Measurements from ENCODE around the gene RSL24D1. TPM values are rescaled to one million over a fixed set of nuclear protein-coding genes. Genes with fewer than 3 reads are reported as not detected.

Gene RSL24D1
- total and polyA plus RNA-seq, 2 of the 13 experiments (the other 11 are each of a cell fraction or from before 2014, with no cell fraction given): 58.8 to 100.0 TPM

GRCh38 chr15:55221090-55222011 is 24.6 kb upstream of the RSL24D1 start (continued):
- no peak for TF ChIP-seq MLXIP (CRISPR knock-in tag; IDR thresholded peaks at IDR 0.05; ENCODE audit: borderline replicate concordance)
- TF ChIP-seq ZFP41 (CRISPR knock-in tag; IDR thresholded peaks at IDR 0.05; ENCODE audit: borderline replicate concordance): no peak
- peak; percentile 43; the same call in 1 of the 2 replicates for TF ChIP-seq HDAC2 (CRISPR knock-in tag; IDR thresholded peaks at IDR 0.05)
- TF ChIP-seq, protein P1, sequence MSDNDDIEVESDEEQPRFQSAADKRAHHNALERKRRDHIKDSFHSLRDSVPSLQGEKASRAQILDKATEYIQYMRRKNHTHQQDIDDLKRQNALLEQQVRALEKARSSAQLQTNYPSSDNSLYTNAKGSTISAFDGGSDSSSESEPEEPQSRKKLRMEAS (IDR thresholded peaks at IDR 0.05): no peak
- TF ChIP-seq U2AF1 (optimal IDR thresholded peaks at IDR 0.05; ENCODE audit: low read depth, low read length): no peak
- no peak for TF ChIP-seq MXD1 (CRISPR knock-in tag; IDR thresholded peaks at IDR 0.05)
- peak; percentile 43; the same call in 1 of the 2 replicates for TF ChIP-seq POGZ (CRISPR knock-in tag; IDR thresholded peaks at IDR 0.05)
- no peak for TF ChIP-seq ZFP36 (IDR thresholded peaks at IDR 0.05; ENCODE audit: borderline replicate concordance, low read depth, low read length, partially characterized antibody)
- TF ChIP-seq NR2F1 (CRISPR knock-in tag; IDR thresholded peaks at IDR 0.05): no peak
- TF ChIP-seq ZNF530 (CRISPR knock-in tag; IDR thresholded peaks at IDR 0.05; ENCODE audit: low read depth): no peak
- TF ChIP-seq, protein P2, sequence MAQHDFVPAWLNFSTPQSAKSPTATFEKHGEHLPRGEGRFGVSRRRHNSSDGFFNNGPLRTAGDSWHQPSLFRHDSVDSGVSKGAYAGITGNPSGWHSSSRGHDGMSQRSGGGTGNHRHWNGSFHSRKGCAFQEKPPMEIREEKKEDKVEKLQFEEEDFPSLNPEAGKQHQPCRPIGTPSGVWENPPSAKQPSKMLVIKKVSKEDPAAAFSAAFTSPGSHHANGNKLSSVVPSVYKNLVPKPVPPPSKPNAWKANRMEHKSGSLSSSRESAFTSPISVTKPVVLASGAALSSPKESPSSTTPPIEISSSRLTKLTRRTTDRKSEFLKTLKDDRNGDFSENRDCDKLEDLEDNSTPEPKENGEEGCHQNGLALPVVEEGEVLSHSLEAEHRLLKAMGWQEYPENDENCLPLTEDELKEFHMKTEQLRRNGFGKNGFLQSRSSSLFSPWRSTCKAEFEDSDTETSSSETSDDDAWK (CRISPR knock-in tag; IDR thresholded peaks at IDR 0.05): no peak
- TF ChIP-seq KMT2A (CRISPR knock-in tag; IDR thresholded peaks at IDR 0.05): peak; percentile 26; the same call in 1 of the 2 replicates
- no peak for TF ChIP-seq KAT8 (CRISPR knock-in tag; IDR thresholded peaks at IDR 0.05)
- no peak for TF ChIP-seq ZNF704 (CRISPR knock-in tag; IDR thresholded peaks at IDR 0.05; ENCODE audit: borderline replicate concordance)
- TF ChIP-seq, protein P3, sequence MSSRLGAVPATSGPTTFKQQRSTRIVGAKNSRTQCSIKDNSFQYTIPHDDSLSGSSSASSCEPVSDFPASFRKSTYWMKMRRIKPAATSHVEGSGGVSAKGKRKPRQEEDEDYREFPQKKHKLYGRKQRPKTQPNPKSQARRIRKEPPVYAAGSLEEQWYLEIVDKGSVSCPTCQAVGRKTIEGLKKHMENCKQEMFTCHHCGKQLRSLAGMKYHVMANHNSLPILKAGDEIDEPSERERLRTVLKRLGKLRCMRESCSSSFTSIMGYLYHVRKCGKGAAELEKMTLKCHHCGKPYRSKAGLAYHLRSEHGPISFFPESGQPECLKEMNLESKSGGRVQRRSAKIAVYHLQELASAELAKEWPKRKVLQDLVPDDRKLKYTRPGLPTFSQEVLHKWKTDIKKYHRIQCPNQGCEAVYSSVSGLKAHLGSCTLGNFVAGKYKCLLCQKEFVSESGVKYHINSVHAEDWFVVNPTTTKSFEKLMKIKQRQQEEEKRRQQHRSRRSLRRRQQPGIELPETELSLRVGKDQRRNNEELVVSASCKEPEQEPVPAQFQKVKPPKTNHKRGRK (CRISPR knock-in tag; IDR thresholded peaks at IDR 0.05): no peak
- TF ChIP-seq SP4 (CRISPR knock-in tag; IDR thresholded peaks at IDR 0.05): no peak
- TF ChIP-seq ZNF282 (IDR thresholded peaks at IDR 0.05; ENCODE audit: partially characterized antibody): no peak
- no peak for TF ChIP-seq ZKSCAN1 (IDR thresholded peaks at IDR 0.05; ENCODE audit: low read length)
- peak; percentile 49; the same call in 1 of the 2 replicates for TF ChIP-seq FOXK1 (CRISPR knock-in tag; IDR thresholded peaks at IDR 0.05; ENCODE audit: borderline replicate concordance, low read depth)
- peak; percentile 98 for TF ChIP-seq ELF3 (CRISPR knock-in tag; IDR thresholded peaks at IDR 0.05)
- no peak for TF ChIP-seq TCF12 (IDR thresholded peaks at IDR 0.05)
- TF ChIP-seq TCF12 (CRISPR knock-in tag; IDR thresholded peaks at IDR 0.05): no peak

All from HepG2 (cell line).